HG02678 (cell line): Measurements from ENCODE around the gene LIPC.
A peak's percentile ranks its signal among the peaks of the same experiment; 100 is the strongest.

ENCODE experiments used
- ATAC-seq: cut with Tn5 transposase; IDR thresholded peaks from one replicate; pipeline ENCODE4 v1.9.1; 2021; ENCODE audit warnings: mild to moderate bottlenecking, moderate library complexity; ENCODE audit not compliant: unreplicated experiment

LIPC gene

DNA sequence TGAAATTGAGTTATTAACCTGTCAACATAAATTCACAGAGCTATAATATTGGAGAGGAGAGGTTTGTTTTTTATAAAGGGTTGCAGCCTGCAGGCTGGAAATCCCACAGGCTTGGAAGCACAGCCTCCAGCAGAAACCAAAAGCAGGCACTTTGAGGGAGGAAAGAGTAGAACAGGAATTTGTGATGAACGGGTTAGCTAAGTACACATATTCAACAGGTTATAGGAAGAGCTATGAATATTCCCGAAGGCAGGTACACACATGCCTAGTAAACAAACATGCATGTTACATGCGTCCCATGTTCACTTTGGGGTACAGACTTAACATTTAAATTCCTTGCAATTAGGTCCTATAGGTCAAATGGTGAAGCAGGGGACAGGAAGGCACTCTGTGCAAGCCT is 25.9 kb upstream of the LIPC start:
- ATAC-seq: no peak

DNA sequence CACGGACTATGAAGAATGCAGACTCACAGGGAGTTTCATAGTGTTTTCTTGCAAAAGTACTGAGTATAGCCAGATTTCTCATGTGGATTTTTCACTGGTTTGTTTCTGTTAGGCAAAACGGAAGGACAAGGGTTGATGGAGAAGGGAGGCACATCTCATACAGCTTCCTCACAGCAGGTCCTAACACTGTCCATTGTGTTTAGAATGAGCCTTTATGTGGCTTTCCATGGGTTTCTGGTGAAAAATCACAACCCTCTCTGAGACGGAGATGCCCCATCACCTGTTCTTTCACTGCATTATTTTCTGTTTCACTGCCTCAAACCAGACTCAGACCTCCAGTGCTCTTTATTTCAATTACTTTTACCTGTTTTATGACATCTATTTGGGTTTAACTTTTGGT is 25.0 kb upstream of the LIPC start:
- no peak for ATAC-seq

DNA sequence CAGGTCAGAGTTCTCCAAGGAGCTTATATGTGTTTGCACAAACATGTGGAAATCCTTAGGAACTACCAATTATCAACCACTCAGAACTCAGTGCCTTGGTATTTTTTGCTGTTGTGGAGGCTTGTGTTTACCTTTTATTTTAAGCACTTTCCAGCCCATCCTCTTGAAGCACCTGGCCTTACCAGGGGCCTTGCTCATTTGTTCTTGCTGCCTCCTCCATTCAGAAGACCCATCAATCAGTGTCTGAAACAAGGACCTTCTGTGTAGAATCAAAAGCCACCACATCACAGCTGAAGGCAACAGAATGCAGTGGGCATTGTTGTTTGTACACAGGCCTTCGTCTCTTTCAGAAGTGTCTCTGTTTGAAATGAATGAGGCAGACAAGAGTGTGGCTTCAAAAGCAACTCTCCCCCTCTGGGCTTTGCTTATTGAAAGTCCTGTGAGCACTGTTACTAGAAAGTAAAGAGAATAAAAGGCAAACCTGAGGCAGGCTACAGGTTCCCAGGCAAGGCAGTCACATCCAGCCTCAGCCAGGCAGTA is 24.5 kb upstream of the LIPC start:
- ATAC-seq: no peak

DNA sequence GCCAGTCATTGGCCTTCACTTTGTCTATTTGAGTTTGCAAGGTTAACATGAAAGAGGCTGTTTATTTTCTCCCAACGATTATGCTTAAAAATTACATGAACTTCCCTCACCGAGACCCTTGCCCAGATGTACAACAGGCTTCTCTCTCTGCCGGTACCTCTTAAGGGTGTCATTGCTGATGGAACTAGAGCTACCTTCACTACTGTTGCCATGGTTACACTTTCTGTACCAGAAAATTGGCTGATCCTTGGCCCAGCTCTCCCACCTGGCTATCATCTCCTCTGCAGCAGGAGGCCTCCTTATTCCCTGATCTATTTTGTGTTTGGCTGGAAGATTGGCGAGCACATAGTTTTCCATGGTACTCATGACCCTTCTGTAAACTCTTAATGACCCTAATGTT is 24.0 kb upstream of the LIPC start:
- ATAC-seq: no peak

DNA sequence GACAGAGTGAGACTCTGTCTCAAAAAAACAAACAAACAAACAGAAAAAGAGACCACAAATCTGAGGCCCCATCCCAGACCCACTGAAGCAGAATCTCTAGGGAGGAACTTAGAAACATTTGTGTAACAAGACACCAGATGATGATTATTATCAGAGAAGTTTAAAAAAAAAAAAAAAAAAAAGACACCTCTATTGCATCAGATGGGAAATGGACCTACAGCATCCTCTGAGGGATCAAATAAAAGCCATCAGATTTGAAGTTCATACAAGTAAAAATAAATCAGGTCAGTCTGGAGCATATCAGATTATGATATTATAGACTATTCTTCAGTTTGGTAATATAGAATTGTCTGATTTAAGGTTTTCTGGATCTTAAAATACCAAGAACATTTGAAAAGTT is 21.9 kb upstream of the LIPC start:
- no peak for ATAC-seq

DNA sequence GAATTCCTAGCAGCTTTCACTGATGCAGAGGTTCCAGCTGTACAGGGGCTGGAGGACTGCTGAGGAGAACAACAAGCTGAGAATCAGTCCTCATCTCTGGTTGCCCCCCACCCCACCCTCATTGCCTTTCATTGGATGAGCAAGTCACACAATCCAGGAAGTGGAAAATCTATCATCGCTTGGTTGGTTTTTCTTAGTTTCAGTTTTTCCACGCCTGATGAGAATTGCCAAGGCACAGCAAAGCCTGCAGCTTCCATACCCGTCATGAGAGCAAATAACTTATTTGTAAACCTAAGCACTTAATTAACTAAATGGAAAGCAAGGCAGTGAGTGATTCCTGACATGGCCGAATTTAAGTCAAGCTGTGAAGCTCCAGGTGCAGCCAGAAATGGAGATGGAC is 21.4 kb upstream of the LIPC start:
- no peak for ATAC-seq

DNA sequence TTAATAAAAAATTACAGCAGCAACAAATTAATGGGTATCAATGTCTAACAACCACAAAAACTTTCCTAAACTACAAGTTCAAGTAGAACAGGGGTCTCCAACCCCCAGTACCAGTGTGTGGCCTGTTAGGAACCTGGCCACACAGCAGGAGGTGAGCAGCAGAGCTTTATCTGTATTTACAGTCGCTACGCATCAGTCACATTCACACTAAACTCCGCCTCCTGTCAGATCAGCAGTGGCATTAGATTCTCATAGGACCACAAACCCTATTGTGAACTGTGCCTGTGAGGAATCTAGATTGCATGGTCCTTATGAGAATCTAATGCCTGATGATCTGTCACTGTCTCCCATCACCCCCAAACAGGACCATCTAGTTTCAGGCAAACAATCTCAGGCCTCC is 18.5 kb upstream of the LIPC start:
- no peak for ATAC-seq

DNA sequence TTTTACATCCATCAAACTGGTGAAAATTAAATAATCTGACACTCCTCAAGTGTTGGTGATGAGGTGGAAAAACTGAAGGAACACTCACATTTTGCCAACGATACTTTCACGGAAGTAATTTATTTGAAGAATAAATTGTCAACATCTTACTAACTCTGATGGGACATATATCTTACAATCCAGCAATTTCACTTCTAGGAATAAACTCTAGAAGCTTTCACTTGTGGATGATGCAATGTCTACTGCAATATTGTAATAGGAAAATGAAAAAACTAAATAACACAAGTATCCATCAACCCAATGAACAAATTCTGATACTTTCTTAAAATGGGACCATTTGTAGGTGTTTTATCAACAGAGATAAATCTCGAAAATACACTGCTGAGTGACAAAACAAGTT is 16.2 kb upstream of the LIPC start:
- no peak for ATAC-seq

DNA sequence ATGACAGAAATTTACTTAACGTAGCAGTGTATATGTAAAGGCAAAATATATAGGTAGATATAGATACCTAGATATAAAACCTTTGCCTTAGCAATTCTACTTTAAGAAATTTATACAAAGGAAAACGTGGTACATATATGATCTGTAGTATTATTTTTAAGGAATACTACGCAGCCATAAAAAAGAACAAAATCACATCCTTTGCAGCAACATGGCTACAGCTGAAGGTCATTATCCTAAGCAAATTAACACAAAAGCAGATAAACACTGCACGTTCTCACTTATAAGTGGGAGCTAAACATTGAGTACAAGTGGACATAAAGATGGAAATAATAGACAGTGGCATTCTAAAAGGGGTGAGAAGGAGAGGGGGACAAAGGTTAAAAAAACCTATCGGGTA is 14.8 kb upstream of the LIPC start:
- no peak for ATAC-seq

DNA sequence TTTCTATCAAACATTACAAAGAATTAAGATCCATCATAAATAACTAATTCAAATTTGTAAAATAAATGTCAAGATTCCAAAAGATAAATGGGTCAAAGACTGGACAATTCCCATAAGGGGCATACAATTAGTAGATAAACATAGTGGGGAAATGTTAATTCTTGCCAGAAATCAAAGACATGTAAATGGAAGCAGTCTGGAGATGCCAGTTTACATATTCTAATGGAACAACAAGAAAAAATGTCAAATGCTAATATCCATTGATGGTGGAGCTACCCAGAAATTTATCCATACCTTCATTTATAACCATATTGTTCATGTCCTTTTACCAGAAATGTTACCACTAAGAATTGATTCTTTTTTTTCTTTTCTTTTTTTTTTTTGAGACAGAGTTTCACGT is 13.7 kb upstream of the LIPC start:
- no peak for ATAC-seq

DNA sequence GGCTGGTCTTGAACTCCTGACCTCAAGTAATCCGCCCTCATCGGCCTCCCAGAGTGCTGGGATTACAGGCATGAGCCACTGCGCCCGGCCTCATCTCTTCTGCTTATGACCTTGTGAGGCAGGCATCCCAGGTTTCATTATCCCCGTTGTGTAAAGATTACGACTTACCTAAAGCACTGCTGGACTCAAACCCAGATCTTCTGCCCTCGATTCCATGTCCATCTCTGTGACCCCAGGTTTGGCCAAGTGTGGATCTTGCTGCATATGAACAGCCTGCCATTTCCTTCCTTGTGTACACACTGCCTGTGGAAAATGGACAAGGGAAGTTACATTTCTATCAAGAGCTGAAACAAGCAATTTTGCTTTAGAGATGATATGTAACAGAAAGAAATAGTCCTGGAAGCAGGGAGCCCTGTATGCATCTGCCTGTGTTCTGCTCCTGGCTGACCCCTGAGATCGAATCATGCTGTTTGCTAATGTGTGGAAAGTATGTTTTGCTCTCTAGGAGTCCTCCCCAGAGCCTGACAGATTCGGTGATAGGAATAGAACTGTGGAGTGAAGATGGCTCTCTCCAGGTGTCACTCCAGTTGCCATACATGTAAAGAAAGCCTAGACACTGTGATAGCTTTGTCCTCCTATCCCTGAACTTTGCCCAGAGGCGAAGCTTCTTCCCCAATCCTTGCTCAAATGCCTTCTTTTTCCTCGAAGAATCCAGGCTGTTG is 11.8 kb upstream of the LIPC start:
- ATAC-seq: peak; percentile 16

DNA sequence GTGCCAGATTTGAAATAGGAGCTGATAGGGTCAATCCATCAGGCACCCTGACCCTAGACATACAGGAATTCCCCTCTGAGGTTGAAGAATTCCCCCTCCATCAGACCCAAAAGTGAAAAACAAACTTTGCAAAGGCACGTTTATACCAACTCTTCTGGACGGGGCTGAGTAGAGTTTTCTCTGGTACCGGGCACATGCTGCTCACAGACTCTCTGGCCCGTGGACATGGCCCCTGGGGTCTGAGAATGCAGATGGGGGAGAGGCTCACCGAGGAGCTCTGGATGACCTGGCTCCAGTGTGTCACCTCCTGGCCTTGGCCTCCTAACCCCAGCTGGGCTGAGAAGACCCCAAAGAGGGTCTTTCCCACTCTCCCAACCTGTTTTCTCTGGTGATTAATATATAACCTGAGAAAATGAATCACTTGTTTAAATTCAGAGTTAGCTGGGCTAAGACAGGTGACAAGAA is 11.2 kb upstream of the LIPC start:
- ATAC-seq: peak; percentile 57

DNA sequence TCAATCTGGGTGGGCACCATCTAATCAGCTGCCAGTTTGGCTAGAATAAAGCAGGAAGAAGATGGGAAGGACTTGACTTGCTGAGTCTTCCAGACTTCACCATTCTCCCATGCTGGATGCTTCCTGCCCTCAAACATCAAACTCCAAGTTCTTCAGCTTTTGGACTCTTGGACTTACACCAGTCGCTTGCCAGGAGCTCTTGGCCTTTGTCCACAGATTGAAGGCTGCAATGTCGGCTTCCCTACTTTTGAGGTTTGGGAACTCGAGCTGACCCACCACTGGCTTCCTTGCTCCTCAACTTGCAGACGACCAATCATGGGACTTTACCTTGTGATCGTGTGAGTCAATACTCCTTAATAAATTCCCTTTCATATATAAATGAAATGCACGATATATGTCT is 8.6 kb upstream of the LIPC start:
- ATAC-seq: no peak

DNA sequence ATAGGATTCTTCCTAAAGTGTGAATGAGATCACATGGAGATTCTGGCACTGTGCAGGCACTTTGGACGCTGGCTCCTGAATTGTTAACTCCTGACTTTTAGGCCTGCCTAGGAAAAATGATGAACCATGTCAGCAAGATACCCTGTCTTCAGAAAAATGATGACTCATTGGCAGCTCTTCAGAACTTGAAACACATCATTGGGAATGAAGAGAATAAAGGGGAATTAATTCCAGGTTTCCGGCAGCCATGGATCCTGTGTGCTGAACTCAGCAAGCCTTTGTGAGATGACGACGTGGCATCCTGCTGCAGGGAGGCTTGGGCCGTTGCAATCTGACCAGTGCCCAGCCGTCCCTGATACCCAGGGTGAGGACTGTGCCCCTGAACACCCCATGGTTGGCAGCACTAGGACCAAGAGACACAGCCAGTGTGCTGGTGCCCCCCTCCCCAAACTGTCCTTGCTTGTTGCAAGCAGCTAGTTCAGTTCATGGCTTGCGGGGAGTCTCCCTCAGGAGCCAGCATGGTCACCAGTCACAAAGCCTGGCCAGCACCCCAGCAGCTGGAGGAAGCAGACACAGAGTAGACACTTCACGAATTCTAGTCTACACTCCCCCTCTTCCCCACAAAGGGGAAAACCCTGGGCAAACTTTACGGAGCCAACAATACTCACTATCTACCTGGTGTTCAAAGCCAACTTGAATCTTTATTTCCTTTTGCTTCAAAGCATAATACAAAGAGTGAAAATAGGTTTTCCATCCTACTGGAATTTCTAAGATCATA is 7.8 kb upstream of the LIPC start:
- no peak for ATAC-seq

DNA sequence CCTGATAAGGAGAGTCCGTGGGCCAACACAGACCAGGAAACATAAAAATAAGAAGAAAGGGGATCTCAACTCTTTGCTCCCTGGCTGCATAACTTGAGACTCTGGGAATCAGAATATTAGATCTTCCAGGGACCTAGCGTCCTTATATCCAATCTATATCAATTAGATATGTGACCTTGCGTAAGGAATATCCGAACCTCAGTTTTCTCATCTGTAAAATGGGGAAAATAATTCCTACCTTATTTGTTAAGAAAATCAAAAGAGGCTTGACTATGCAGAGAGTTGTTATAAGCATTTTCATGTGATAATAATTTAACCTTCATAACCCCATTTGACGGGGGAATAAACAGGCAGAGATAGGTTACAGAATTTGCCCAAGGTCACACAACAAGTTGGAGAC is 7.1 kb upstream of the LIPC start:
- no peak for ATAC-seq

DNA sequence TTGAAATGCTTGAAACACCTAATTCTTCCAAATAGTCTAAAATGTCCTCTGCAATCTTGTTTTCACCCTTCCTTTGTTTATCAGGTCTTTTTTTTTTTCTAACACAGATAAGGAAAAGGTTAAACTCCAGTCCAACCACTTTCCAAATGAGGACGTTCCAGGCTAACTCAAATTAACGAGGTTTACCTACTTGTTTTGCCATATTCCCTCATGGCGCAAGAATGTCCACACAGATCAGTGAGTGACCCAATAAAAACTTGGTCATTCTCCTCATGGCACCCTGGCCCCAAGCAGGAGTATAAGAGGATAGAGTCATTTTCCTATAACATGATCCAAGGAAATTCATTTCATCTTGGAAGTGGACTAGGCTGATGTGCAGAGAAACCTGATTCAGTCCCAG is 6.6 kb upstream of the LIPC start:
- no peak for ATAC-seq

DNA sequence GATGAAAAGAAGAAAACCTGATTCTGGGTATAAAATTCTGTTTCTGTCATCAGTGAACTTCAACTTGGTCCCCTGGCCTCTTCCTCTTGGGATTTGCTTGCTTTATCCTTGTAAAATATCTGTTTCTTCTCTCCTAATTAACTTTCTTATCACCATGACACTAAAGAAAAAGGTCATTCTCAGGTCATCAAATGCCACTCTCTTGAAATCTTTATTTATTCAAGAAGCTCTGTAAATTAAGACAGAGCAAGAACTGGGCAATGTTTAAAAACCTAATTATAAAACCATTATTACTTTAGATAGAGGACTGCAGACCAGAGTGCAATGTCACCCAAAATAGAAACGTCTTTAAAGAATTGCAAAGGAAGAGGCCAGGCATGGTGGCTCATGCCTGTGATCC is 6.0 kb upstream of the LIPC start:
- no peak for ATAC-seq

DNA sequence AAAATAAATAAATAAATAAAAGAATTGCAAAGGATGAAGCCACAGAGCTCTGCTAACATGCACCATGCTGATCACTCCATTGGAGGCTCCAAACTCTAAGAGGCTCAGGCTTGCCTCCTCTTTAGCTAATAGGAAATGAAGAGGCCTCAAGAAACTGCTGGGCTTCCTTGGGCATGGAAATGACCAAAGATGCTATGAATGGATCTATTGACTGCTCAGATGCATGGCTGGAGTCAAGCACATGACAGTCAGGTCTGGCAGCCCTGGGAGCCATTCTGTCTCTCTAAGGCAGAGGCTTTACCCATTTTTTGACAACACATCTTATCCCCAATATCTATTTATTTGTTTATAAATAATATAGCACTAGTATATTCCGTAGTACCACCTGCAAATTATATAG is 5.3 kb upstream of the LIPC start:
- no peak for ATAC-seq

DNA sequence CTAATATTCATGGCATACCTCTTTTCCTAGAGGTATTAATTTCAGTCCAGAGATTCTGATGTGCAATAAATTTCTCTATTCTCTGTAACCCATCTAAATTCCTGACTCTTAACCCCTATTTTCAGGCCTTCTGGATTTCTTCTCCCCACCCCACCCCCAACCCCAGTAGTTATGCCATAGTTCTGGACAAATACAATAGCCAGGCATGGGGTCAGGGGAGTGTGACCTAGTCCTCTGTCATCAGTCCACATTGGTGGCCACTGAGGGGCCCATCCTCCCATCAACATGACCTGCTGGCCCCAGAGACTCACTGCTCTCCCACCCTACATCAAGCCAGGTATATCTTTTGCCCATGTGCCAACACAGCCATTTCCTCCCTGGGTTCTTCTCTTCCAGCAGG is 3.8 kb upstream of the LIPC start:
- no peak for ATAC-seq

DNA sequence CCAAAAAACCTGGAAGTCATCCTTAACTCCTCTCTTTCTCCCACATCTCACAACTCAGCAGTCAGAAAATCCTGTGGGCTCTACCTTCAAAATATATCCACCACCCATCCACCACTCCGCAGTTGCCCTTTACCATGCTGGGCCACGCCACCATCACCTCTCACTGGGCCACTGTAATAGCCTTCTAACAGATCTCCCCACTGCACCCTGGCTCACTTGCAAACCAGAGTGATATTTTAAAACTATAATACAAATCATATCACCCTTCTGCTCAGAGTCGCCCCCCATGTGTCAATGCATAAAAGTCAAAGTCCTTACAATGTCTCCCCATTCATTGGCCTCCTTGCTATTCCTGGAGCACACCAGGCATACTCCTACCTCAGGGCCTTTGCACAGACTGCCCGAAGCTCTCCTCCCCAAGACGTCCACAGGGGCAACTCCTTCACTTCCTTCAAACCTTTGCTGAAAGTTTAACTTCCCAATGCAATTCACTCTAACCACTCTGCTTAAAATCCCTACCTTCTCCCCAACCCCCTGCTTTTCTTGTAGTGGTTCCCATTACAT is 1.5 kb upstream of the LIPC start:
- no peak for ATAC-seq

DNA sequence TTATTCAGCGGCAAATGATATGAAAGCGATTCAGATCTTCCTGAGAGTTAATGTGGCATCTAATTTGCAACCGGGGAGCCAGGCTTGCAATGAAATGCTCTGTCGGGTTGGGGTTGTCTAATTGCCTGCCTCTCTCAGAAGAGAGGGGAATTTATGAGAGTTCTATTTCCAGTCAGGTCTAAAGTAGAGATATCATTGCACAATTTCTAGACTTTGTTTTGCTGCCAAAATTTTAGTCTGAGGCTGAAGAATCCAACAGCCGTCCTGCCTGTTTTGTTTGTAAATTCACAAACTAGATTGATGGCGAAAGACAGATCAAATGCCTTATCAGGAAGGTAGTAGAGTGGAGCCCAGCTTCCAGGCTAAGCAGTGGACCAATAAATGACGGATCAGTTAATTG is 610 bp downstream of the LIPC start:
- no peak for ATAC-seq
